ENCODE results near the gene TXNDC2.

DNA sequence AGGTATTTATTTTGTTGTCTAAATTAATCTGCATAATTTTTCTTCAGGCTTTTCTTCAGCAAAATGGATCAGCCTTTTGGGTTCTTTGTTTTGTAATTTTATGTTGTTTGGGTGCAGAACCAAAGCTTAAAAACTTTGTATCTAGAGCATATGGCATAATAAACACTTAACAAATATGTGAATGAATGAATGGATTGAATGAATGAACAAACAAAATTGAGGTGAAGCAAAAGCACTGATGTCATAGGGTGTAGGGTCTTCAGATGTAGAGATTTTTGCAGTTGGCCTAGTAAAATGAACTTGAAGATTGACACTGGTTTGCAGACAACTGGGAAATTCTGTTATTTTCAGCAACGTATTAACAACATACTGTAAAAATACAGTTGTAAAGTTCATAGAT, 45.4 kb downstream of the TXNDC2 start:
- TF ChIP-seq POLR2A (IDR thresholded peaks at IDR 0.05) = no peak
- TF ChIP-seq, protein P1, sequence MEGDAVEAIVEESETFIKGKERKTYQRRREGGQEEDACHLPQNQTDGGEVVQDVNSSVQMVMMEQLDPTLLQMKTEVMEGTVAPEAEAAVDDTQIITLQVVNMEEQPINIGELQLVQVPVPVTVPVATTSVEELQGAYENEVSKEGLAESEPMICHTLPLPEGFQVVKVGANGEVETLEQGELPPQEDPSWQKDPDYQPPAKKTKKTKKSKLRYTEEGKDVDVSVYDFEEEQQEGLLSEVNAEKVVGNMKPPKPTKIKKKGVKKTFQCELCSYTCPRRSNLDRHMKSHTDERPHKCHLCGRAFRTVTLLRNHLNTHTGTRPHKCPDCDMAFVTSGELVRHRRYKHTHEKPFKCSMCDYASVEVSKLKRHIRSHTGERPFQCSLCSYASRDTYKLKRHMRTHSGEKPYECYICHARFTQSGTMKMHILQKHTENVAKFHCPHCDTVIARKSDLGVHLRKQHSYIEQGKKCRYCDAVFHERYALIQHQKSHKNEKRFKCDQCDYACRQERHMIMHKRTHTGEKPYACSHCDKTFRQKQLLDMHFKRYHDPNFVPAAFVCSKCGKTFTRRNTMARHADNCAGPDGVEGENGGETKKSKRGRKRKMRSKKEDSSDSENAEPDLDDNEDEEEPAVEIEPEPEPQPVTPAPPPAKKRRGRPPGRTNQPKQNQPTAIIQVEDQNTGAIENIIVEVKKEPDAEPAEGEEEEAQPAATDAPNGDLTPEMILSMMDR (IDR thresholded peaks at IDR 0.05) = no peak
